Kidney epithelial cell (primary cell): Measurements from ENCODE around the gene SLC26A9. TPM values are rescaled to one million over a fixed set of nuclear protein-coding genes. Genes with fewer than 3 reads are reported as not detected.

Experiments used
- DNase-seq: peaks from one replicate; pipeline ENCODE4 v3.0.0-alpha.2; 2010; ENCODE audit warnings: low read depth
- H3K27me3 ChIP-seq: 2 replicates; pipeline ENCODE4 v1.6.0; 2011; ENCODE audit warnings: low read length; ENCODE audit not compliant: control insufficient read depth, insufficient read depth
- H3K36me3 ChIP-seq: 2 replicates; pipeline ENCODE4 v1.5.1; 2011; ENCODE audit warnings: low read length; ENCODE audit not compliant: control insufficient read depth, insufficient read depth
- H3K4me3 ChIP-seq: 2 replicates; pipeline ENCODE4 v1.5.1; 2011; ENCODE audit warnings: low read depth, mild to moderate bottlenecking, control low read depth, low read length
- CTCF ChIP-seq: IDR thresholded peaks from 2 replicates; pipeline ENCODE4 v1.5.1; 2011; ENCODE audit warnings: mild to moderate bottlenecking, moderate library complexity, low read length, control low read depth, inconsistent platforms; ENCODE audit not compliant: insufficient read depth, poor library complexity, severe bottlenecking
- total RNA-seq: library from RNA; depleted of rRNA; stranded (reverse); fragments of >200 nt; gene quantifications from 2 replicates; pipeline ENCODE4 v1.2.3, GENCODE V29; 2015

SLC26A9 gene
- total RNA-seq, 1 donor from 2014 or later = not detected

- Histone ChIP-seq H3K36me3 (no peaks in the 10 kb centered on the region), H3K27me3 (no peaks in the 10 kb centered on the region), H3K4me3 (no peak overlapping the region)
- TF ChIP-seq CTCF = no peak
- no peak for DNase-seq
Measured at GRCh38 chr1:205986861-205987260, 43.6 kb upstream of the SLC26A9 start.

- TF ChIP-seq CTCF = peak; percentile 10
- Histone ChIP-seq H3K4me3 (no peak overlapping the region), H3K36me3 (no peaks in the 10 kb centered on the region), H3K27me3 (no peaks in the 10 kb centered on the region)
- no peak for DNase-seq
Measured at GRCh38 chr1:205986292-205986691, 43.0 kb upstream of the SLC26A9 start.

- no peak overlapping the region for H3K4me3 ChIP-seq
Measured at GRCh38 chr1:205985330-205986005, 42.2 kb upstream of the SLC26A9 start.

DNA sequence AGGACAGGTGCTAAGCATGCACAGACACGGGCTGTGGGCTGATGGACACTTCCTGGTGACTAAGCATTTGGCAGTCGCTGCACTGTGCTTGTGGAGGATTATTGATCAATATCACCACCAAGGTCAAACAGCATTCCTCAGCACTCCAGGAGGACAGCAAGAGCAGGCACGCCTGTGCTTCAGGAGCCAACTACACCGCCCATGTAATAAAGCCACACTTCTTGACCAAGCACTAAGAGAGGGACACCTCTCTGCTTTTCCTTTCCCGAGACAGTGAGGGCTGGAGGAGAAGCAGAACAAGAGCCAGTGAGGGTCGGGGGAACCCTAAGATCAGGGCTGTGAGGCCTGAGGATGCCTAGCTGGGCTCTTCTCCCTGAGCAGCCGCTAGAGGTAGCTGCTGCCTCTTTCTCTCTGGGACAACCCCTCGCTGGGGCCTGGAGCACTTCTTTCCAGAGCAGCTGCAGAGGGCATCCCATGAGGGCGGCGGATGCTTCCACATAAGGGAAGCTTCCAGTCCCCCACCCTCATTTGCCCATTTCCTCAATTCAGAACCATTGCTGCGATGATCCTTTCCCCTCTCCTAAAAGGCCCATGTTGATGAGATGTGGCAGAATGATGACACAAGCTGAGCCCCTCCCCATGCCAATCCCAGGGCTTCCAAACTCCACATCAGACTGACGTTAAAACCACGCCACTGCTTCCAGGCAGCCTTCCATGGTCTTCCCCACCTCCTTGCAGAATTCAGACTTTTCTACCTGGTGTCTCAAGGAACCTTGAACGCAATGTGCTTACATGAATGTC lies 40.9 kb upstream of the SLC26A9 start:
- H3K27me3 ChIP-seq = no peaks in the 10 kb centered on the region
- no peaks in the 10 kb centered on the region for H3K36me3 ChIP-seq
- no peak for DNase-seq
- no peak overlapping the region for H3K4me3 ChIP-seq
- peak; percentile 86 for TF ChIP-seq CTCF

More at GRCh38 chr1:205985330-205986005, 42.2 kb upstream of the SLC26A9 start:
- no peak for TF ChIP-seq CTCF
- peak; percentile 59 for DNase-seq
- no peaks in the 10 kb centered on the region for H3K36me3 ChIP-seq
- H3K27me3 ChIP-seq = no peaks in the 10 kb centered on the region

- Histone ChIP-seq H3K4me3 (no peak overlapping the region), H3K27me3 (no peaks in the 10 kb centered on the region), H3K36me3 (no peaks in the 10 kb centered on the region)
- DNase-seq = no peak
- no peak for TF ChIP-seq CTCF
Measured at GRCh38 chr1:205981257-205981656, 38.0 kb upstream of the SLC26A9 start.
